GM13976 (cell line): ENCODE results near the gene RDH13.

ENCODE experiments used
- DNase-seq: peaks from one replicate; pipeline ENCODE4 v3.0.0; 2012; ENCODE audit warnings: low spot score
- in situ Hi-C: fragments of 300-500 bp; cut with MboI; formaldehyde crosslinking; loops from one replicate; pipeline ENCODE4 v1.12.0; 2022; ENCODE audit warnings: low sequenced_read_pairs, mixed read lengths, inconsistent platforms; ENCODE audit not compliant: unreplicated experiment
- TF ChIP-seq, protein P1 (sequence below): IDR thresholded peaks from 2 replicates; pipeline ENCODE4 v1.5.1; 2012; ENCODE audit warnings: borderline replicate concordance, mild to moderate bottlenecking; ENCODE audit not compliant: insufficient read depth; ENCODE audit errors: extremely low read depth, missing control alignments, control extremely low read depth

RDH13 gene

DNA sequence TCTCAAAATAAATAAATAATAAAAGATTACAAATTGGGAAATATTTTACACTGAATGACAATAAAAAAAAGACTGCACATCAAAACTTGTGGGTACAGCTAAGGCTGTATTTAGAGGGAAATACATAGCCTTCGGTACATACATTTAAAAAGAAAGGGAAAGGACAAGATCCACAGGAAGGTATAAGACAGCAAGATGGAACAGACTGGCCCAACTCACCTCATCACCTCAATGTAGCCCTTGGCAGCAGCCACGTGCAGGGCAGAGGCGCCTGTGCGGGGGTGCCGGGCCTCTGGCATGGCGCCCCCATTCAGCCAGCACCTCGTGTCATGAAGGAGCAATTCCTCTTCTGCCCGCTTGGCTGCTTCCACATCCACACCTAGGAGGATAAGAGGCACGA lies 40.2 kb upstream of the RDH13 start:
- TF ChIP-seq, protein P1, sequence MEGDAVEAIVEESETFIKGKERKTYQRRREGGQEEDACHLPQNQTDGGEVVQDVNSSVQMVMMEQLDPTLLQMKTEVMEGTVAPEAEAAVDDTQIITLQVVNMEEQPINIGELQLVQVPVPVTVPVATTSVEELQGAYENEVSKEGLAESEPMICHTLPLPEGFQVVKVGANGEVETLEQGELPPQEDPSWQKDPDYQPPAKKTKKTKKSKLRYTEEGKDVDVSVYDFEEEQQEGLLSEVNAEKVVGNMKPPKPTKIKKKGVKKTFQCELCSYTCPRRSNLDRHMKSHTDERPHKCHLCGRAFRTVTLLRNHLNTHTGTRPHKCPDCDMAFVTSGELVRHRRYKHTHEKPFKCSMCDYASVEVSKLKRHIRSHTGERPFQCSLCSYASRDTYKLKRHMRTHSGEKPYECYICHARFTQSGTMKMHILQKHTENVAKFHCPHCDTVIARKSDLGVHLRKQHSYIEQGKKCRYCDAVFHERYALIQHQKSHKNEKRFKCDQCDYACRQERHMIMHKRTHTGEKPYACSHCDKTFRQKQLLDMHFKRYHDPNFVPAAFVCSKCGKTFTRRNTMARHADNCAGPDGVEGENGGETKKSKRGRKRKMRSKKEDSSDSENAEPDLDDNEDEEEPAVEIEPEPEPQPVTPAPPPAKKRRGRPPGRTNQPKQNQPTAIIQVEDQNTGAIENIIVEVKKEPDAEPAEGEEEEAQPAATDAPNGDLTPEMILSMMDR = no peak
- in situ Hi-C loops = no loop called here

DNA sequence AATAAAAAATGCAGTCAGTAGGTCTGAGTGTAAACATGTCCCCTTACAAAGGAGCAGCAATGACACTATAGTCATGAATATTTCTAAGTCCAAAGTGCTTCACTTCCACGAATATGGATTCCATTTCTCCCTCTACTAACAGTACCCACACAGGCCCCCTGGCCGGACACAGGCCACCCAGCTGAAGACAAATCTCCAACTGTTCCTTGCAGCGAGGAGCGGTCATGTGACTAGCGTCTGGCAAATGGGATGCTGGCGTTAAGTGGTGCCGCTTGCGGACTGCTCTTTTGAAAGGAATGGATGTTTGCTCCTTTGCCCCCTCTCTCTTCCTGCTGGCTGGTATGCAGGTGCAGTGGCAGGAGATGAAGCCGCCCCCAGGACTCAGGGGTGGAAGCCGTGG lies 38.3 kb upstream of the RDH13 start:
- in situ Hi-C loops = no loop called here
- no peak for DNase-seq
- TF ChIP-seq, protein P1 = no peak

More for the DNA sequence above, 40.2 kb upstream of the RDH13 start:
- DNase-seq = no peak

DNA sequence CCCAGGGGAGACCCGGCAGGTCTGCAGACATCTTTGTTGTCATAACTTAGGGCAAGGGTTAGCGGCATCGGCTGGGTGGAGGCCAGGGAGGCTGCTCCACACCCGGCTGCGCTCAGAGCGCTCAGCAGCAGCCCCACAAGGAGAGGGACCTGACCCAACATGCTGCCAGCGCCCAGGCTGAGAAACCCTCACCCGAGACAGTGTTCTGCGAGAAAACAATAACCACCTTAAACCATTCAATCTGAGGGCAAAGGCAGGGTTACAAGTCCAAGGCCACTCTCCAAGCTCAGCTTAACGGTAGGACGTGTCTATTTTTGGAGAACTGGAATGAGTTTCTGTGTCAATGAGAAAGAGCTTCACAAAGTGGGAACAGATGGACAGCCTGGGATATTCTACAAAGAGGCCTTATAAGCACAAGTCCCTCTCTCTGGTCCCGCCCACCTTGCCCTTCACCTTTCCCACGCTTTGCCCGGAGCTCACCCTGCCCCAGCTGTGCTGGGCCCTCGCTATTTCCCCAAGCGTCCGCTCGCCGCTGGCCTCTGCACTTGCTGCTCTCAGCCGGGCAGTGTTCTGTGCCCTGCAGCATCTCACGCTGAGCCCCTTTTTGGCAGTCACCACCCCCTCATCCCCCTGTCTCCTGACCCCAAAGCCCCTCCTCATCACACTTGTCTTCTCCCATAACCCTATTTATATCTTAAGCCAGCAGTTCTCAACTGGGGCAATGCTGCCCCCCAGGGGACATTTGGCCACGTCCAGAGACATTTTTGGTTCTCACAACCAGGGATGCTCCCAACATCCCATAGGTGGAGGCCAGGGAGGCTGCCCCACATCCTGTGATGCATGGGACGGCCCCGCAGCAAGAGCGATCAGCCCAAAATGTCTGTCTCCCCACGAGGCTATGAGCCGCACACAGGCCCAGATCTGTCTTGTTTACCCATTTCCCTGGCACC lies 36.9 kb upstream of the RDH13 start:
- in situ Hi-C loops = no loop called here
- TF ChIP-seq, protein P1 = no peak
- DNase-seq = no peak

DNA sequence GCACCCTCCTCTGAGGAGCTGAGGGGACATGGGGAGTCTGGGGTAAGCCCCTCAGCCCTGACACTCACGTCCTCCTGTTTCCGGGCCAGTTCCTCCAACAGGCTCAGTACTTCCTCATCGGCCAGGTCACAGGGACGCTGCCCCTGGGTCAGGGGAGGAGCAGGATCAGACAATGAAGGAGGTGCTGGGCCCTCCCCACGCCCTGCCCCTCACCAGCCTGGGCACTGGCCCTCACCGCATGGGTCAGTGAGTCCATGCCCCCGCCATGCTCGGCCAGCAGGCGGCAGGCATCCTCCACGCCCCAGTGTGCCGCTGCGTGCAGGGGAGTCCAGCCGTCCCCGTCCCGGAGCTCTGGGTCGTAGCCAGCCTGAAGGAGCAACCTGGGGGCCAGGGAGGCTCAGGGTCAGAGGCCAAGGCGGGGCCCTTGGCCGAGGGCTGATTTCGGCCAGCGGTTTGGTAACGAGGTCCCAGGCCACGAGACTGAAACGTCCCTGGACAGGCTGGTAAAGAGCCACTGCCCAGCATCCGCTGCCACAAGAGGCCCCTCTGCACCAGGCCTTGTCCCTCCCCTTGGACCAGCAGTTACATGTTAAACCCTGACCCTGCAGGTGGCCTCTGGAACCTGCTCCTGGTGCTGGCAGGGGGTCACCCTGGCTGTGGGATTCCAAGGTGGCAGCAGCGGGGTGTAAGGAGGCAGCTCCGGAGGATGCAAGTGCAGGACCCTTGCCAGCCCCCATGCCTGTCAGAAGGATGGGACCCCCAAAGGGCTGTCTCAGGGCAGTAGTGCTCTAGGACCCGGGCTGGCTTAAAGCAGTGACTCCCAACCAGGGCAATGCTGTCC lies 36.0 kb upstream of the RDH13 start:
- TF ChIP-seq, protein P1 = no peak
- in situ Hi-C loops = no loop called here
- no peak for DNase-seq

DNA sequence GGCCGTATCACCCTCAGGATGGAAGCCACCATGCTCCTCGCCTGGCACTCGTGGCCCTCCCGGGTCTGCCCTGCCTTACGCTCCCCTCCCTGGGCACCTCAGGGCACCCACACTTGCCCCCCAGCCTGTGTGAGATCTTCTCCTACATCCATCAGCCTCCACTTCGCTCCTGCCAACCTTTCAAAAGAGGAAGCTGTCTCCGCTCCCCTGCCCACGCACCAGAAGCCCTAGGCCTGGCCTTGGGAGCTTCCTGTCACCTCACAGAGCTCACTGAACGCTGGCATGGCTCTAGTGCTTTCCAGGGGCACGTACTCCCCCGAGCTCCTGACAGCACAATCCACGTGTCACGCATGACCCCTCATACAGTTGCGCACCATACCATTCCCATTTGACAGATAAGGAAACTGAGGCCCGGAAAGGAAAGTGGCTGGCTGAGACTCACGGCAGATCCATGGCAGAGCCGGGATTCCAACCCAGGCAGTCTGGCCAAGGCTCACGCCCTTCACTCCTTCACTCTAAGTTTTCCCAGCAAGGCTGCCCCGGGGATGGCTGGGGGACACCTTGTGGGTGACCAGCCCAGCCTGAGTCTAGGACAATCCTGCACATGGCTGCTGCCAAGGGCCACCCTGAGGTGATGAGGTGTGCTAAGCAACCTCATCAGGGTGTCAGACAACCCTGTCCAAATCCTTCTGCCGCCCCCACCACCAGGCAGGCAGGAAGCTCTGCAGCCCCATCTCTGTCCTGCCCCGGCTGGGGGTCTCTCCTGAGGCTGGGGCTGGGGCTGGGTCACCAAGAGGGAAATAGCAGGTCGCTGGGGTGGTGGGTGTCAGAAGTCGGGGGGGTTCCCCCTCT lies 35.1 kb upstream of the RDH13 start:
- in situ Hi-C loops = no loop called here
- TF ChIP-seq, protein P1 = no peak
- DNase-seq = no peak
